H9 (cell line): ENCODE measurements around the gene ZDHHC24. TPM values are rescaled to one million over a fixed set of nuclear protein-coding genes. Genes with fewer than 3 reads are reported as not detected.
A peak's percentile ranks its signal among the peaks of the same experiment; 100 is the strongest.

Experiments
- DNase-seq: peaks from one replicate; pipeline ENCODE4 v3.0.0-alpha.2; 2017
- H2AFZ ChIP-seq: one replicate; pipeline ENCODE4 v1.6.1; 2013; ENCODE audit warnings: mild to moderate bottlenecking, low read length, control low read depth, moderate library complexity
- H2AK5ac ChIP-seq: 2 replicates; pipeline ENCODE4 v1.6.1; 2013; ENCODE audit warnings: low read length, control low read depth, mixed read lengths; ENCODE audit not compliant: insufficient read length
- H2BK120ac ChIP-seq: one replicate; pipeline ENCODE4 v1.6.1; 2013; ENCODE audit warnings: low read depth, mild to moderate bottlenecking, low read length, control low read depth, inconsistent platforms; ENCODE audit not compliant: poor library complexity, severe bottlenecking
- H2BK12ac ChIP-seq: 2 replicates; pipeline ENCODE4 v1.6.1; 2013; ENCODE audit warnings: low read length, control low read depth, mixed read lengths, low read depth; ENCODE audit not compliant: insufficient read length
- H2BK15ac ChIP-seq: 2 replicates; pipeline ENCODE4 v1.6.1; 2013; ENCODE audit warnings: low read depth, low read length, control low read depth
- H2BK20ac ChIP-seq: one replicate; pipeline ENCODE4 v1.6.1; 2013; ENCODE audit warnings: low read depth, mild to moderate bottlenecking, low read length, control low read depth, inconsistent platforms; ENCODE audit not compliant: poor library complexity, severe bottlenecking
- H2BK5ac ChIP-seq: 2 replicates; pipeline ENCODE4 v1.6.1; 2013; ENCODE audit warnings: low read length, control low read depth, mixed read lengths; ENCODE audit not compliant: insufficient read length
- H3K14ac ChIP-seq: 2 replicates; pipeline ENCODE4 v1.6.1; 2013; ENCODE audit warnings: low read length, control low read depth; ENCODE audit not compliant: insufficient read depth
- H3K18ac ChIP-seq: 2 replicates; pipeline ENCODE4 v1.6.1; 2013; ENCODE audit warnings: low read depth, mild to moderate bottlenecking, mixed read lengths, low read length, control low read depth; ENCODE audit not compliant: insufficient read length
- H3K23ac ChIP-seq: 2 replicates; pipeline ENCODE4 v1.6.1; 2013; ENCODE audit warnings: low read length, control low read depth, mixed read lengths, low read depth; ENCODE audit not compliant: insufficient read length
- H3K23me2 ChIP-seq: 2 replicates; pipeline ENCODE4 v1.6.1; 2013; ENCODE audit warnings: low read depth, mild to moderate bottlenecking, mixed read lengths, low read length, control low read depth; ENCODE audit not compliant: insufficient read length, poor library complexity, severe bottlenecking
- H3K27ac ChIP-seq: 2 replicates; pipeline ENCODE4 v1.5.1; 2013; ENCODE audit warnings: low read length, control low read depth, mixed read lengths, low read depth; ENCODE audit not compliant: insufficient read length
- H3K27me3 ChIP-seq: 2 replicates; pipeline ENCODE4 v1.6.1; 2013; ENCODE audit warnings: low read length, control low read depth, inconsistent platforms; ENCODE audit not compliant: insufficient read depth
- H3K4ac ChIP-seq: 2 replicates; pipeline ENCODE4 v1.6.1; 2013; ENCODE audit warnings: low read depth, mild to moderate bottlenecking, control low read depth, inconsistent platforms, low read length, moderate library complexity
- H3K4me1 ChIP-seq: 2 replicates; pipeline ENCODE4 v1.6.1; 2013; ENCODE audit warnings: low read length, control low read depth, inconsistent platforms; ENCODE audit not compliant: insufficient read depth
- H3K4me2 ChIP-seq: 2 replicates; pipeline ENCODE4 v1.6.1; 2013; ENCODE audit warnings: low read length, control low read depth, mixed read lengths; ENCODE audit not compliant: insufficient read length, insufficient read depth
- H3K56ac ChIP-seq: 2 replicates; pipeline ENCODE4 v1.6.1; 2013; ENCODE audit warnings: low read depth, mild to moderate bottlenecking, mixed read lengths, low read length, control low read depth; ENCODE audit not compliant: insufficient read length
- H3K79me1 ChIP-seq: 2 replicates; pipeline ENCODE4 v1.6.1; 2013; ENCODE audit warnings: low read depth, mild to moderate bottlenecking, moderate library complexity, low read length, control low read depth, inconsistent platforms; ENCODE audit not compliant: insufficient read depth, poor library complexity, severe bottlenecking
- H3K79me2 ChIP-seq: 2 replicates; pipeline ENCODE4 v1.6.1; 2013; ENCODE audit warnings: low read length, control low read depth, inconsistent platforms; ENCODE audit not compliant: insufficient read depth
- H3K9ac ChIP-seq: 2 replicates; pipeline ENCODE4 v1.6.1; 2013; ENCODE audit warnings: low read length, control low read depth, mixed read lengths; ENCODE audit not compliant: insufficient read length; ENCODE audit errors: extremely low read depth
- H3K9me3 ChIP-seq: one replicate; pipeline ENCODE4 v1.6.1; 2013; ENCODE audit warnings: low read depth, low read length, inconsistent platforms; ENCODE audit not compliant: control insufficient read depth
- H3T11ph ChIP-seq: one replicate; pipeline ENCODE4 v1.6.1; 2013; ENCODE audit warnings: mild to moderate bottlenecking, low read length, control low read depth, inconsistent platforms
- H4K20me1 ChIP-seq: one replicate; pipeline ENCODE4 v1.6.1; 2013; ENCODE audit not compliant: control insufficient read depth, insufficient read length, insufficient read depth
- H4K5ac ChIP-seq: 2 replicates; pipeline ENCODE4 v1.6.1; 2013; ENCODE audit warnings: low read depth, mild to moderate bottlenecking, mixed read lengths, low read length, control low read depth; ENCODE audit not compliant: insufficient read length
- H4K8ac ChIP-seq: replicated peaks from 2 replicates; pipeline ENCODE4 v1.6.1; 2013; ENCODE audit warnings: low read length, control low read depth, mixed read lengths, low read depth; ENCODE audit not compliant: insufficient read length
- H4K91ac ChIP-seq: 2 replicates; pipeline ENCODE4 v1.6.1; 2013; ENCODE audit warnings: low read depth, mild to moderate bottlenecking, moderate library complexity, mixed read lengths, low read length, control low read depth; ENCODE audit not compliant: insufficient read length
- H3K27ac Mint-ChIP-seq, 3 experiments: 2 replicates in 2 of 3; 3 replicates in 1 of 3; pipeline ENCODE4 v1.8.0; 2020 to 2021; ENCODE audit warnings: mixed read lengths in 3 of 3, mild to moderate bottlenecking in 1 of 3, moderate library complexity in 1 of 3
- H3K27me3 Mint-ChIP-seq: 2 replicates; pipeline ENCODE4 v1.8.0; 2021; ENCODE audit warnings: low read depth, mild to moderate bottlenecking, moderate library complexity, mixed read lengths
- H3K36me3 Mint-ChIP-seq, 3 experiments: 2 replicates in 2 of 3; 3 replicates in 1 of 3; pipeline ENCODE4 v1.8.0; 2020 to 2021; ENCODE audit warnings: low read depth in 3 of 3, mixed read lengths in 3 of 3; ENCODE audit not compliant: insufficient read depth in 1 of 3
- H3K4me1 Mint-ChIP-seq, 2 experiments: 2 replicates each; pipeline ENCODE4 v1.8.0; 2020; ENCODE audit warnings: mixed read lengths in 2 of 2
- H3K4me3 Mint-ChIP-seq, 2 experiments: 2 replicates in 1 of 2; 3 replicates in 1 of 2; pipeline ENCODE4 v1.8.0; 2020 to 2021; ENCODE audit warnings: mild to moderate bottlenecking in 2 of 2, mixed read lengths in 2 of 2, moderate library complexity in 1 of 2
- H3K9me3 Mint-ChIP-seq, 2 experiments: 2 replicates in 1 of 2; 3 replicates in 1 of 2; pipeline ENCODE4 v1.8.0; 2020; ENCODE audit warnings: mild to moderate bottlenecking in 2 of 2, mixed read lengths in 2 of 2, moderate library complexity in 1 of 2
- WGBS: extraction: QIAGEN DNeasy Blood & Tissue Kit; methylation state at CpG from one replicate; pipeline ENCODE4 v1.1.7; 2013; ENCODE audit warnings: missing lambda C conversion rate, low lambda C conversion rate, mixed read lengths; ENCODE audit not compliant: insufficient read length; ENCODE audit errors: extremely low coverage; 5-methylcytosine and 5-hydroxymethylcytosine counted together
- total RNA-seq: library from RNA; stranded (reverse); gene quantifications from 2 replicates; pipeline ENCODE4 v1.2.1, GENCODE V29; 2021
- TF ChIP-seq, protein P1 (sequence below): fragments of 200-600 bp; sonication (generic); conservative IDR thresholded peaks from 3 replicates; pipeline ENCODE4 v1.8.0; 2021; ENCODE audit warnings: antibody characterized with exemption, mild to moderate bottlenecking

Gene ZDHHC24
- total RNA-seq, 1 experiment from 2014 or later = 8.9 TPM

GRCh38 chr11:66554602-66555001, 8.8 kb upstream of the ZDHHC24 start:
- Mint-ChIP-seq H3K9me3 (no peaks in the 10 kb centered on the region; a peak in 1 of 5 replicates), H3K4me3 (no peak overlapping the region), H3K36me3 (peaks cover 15 to 70% (median 62%) of the 10 kb centered on the region in 3 experiments; a peak in 6 of 7 replicates), H3K27ac (peak overlapping the region in 2 of 3 experiments; percentile 58 to 68; a peak in 3 of 7 replicates), H3K27me3 (no peaks in the 10 kb centered on the region), H3K4me1 (peaks cover 0 to 6% of the 10 kb centered on the region in 2 experiments; a peak in 1 of 4 replicates)
- no CpG with 5 or more reads among the region's 5 CpGs for WGBS
- Histone ChIP-seq H3K23me2 (peaks cover 2% of the 10 kb centered on the region), H4K91ac (no peak overlapping the region), H3K4ac (no peak overlapping the region), H3K56ac (no peak overlapping the region), H3K79me2 (no peaks in the 10 kb centered on the region), H3K27ac (no peak overlapping the region), H4K8ac (no peak overlapping the region), H2BK15ac (no peak overlapping the region), H3K4me1 (no peaks in the 10 kb centered on the region), H2BK20ac (no peak overlapping the region), H2BK12ac (no peak overlapping the region), H3T11ph (no peak overlapping the region), H3K4me2 (no peak overlapping the region), H2AK5ac (no peak overlapping the region), H3K27me3 (no peaks in the 10 kb centered on the region), H2BK5ac (no peak overlapping the region), H3K14ac (no peak overlapping the region), H3K79me1 (no peaks in the 10 kb centered on the region), H2BK120ac (no peak overlapping the region), H4K20me1 (no peaks in the 10 kb centered on the region), H3K23ac (no peak overlapping the region), H2AFZ (no peak overlapping the region), H3K9ac (no peak overlapping the region), H4K5ac (no peak overlapping the region), H3K9me3 (no peaks in the 10 kb centered on the region), H3K18ac (no peak overlapping the region)
- no peak for DNase-seq
- TF ChIP-seq, protein P1, sequence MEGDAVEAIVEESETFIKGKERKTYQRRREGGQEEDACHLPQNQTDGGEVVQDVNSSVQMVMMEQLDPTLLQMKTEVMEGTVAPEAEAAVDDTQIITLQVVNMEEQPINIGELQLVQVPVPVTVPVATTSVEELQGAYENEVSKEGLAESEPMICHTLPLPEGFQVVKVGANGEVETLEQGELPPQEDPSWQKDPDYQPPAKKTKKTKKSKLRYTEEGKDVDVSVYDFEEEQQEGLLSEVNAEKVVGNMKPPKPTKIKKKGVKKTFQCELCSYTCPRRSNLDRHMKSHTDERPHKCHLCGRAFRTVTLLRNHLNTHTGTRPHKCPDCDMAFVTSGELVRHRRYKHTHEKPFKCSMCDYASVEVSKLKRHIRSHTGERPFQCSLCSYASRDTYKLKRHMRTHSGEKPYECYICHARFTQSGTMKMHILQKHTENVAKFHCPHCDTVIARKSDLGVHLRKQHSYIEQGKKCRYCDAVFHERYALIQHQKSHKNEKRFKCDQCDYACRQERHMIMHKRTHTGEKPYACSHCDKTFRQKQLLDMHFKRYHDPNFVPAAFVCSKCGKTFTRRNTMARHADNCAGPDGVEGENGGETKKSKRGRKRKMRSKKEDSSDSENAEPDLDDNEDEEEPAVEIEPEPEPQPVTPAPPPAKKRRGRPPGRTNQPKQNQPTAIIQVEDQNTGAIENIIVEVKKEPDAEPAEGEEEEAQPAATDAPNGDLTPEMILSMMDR = no peak
